Large intestine (tissue), 3 donors: Measurements from ENCODE around the gene LAGE3. TPM values are rescaled to one million over a fixed set of nuclear protein-coding genes. Genes with fewer than 3 reads are reported as not detected.

ENCODE experiments used
- DNase-seq, 2 donors: peaks; one replicate each; pipeline versions ENCODE4 v3.0.0 to v3.0.0-alpha.2; 2013
- H3K27ac ChIP-seq: one replicate; pipeline ENCODE4 v1.5.1; 2013; ENCODE audit warnings: low read length
- H3K27me3 ChIP-seq: 2 replicates; pipeline ENCODE4 v1.6.1; 2013; ENCODE audit warnings: low read length; ENCODE audit not compliant: control insufficient read depth, insufficient read depth
- H3K36me3 ChIP-seq: 2 replicates; pipeline ENCODE4 v1.6.1; 2013; ENCODE audit warnings: low read length; ENCODE audit not compliant: control insufficient read depth, insufficient read depth
- H3K4me1 ChIP-seq: one replicate; pipeline ENCODE4 v1.6.1; 2013; ENCODE audit warnings: low read length; ENCODE audit not compliant: control insufficient read depth, insufficient read depth
- H3K4me3 ChIP-seq: one replicate; pipeline ENCODE4 v1.5.1; 2013; ENCODE audit warnings: low read length
- H3K9me3 ChIP-seq: one replicate; pipeline ENCODE4 v1.6.1; 2013; ENCODE audit warnings: mild to moderate bottlenecking, low read depth, low read length, moderate library complexity; ENCODE audit not compliant: control insufficient read depth
- WGBS: methylation state at CpG from one replicate; pipeline ENCODE4 v1.1.5; 2013; ENCODE audit warnings: low lambda C conversion rate; ENCODE audit not compliant: insufficient coverage; 5-methylcytosine and 5-hydroxymethylcytosine counted together
- polyA plus RNA-seq: library from polyadenylated mRNA; unstranded; fragments of 120-200 nt; gene quantifications from one replicate; pipeline ENCODE4 v1.2.1, GENCODE V29; 2013

Gene LAGE3
- polyA plus RNA-seq, 1 donor: 25.4 TPM

DNA sequence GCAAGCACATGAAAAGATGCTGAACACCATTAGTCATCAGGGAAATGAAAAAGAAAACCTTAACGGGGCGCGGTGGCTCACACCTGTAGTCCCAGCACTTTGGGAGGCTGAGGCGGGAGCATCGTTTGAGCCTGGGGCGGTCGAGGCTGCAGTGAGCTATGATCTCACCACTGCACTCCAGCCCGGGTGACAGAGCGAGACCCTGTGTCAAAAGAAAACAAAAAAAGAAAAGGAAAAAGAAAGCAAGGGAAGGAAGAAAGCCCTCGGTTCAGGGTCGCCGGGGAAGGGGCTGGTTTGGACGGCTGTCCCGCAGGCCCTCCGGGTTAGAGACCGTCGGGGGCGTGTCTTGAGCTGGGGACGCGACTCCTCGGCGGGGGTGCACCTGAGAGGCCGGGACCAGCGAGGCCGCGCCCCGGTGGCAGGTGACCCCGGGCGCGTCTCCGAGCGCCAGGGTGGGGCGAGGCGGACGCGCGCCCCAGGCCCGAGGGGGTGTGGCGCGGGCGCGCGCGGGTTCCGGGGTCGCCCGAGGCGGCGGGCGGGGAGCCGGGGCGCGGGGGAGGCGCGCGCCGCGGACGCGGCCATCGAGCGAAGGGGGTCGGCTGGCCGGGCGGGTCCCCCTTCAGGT, 21.5 kb downstream of the LAGE3 start:
- peak; percentile 68 to 77 for DNase-seq
- H3K27me3 ChIP-seq: no peaks in the 10 kb centered on the region
- no peaks in the 10 kb centered on the region for H3K9me3 ChIP-seq
- peaks cover 14% of the 10 kb centered on the region for H3K36me3 ChIP-seq
- peak overlapping the region; percentile 32 for H3K27ac ChIP-seq
- peak overlapping the region; percentile 42 for H3K4me3 ChIP-seq
- H3K4me1 ChIP-seq: peaks cover 2% of the 10 kb centered on the region
- WGBS: no CpG with 5 or more reads among the region's 65 CpGs

DNA sequence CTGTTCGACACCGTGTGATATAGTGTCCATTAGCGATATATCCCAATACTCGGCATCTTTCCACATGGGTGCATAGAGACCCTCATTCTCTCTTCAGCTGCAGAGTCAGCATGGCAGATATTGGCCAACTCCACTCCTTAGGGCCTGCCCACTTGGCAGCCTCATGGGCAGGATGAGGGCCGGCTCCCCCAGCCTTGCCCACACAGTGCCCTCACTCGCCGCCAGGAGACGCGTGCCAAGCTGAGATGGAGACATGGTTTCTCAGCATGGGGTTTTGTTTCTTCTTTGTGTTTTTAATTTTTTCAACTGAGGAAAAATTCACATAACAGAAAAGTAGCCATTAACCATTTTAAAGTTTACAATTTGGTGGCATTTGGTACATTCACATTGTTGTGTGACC, 26.3 kb downstream of the LAGE3 start:
- WGBS: no CpG with 5 or more reads among the region's 9 CpGs
- Histone ChIP-seq H3K9me3 (no peaks in the 10 kb centered on the region), H3K4me1 (no peaks in the 10 kb centered on the region), H3K4me3 (no peak overlapping the region), H3K27ac (no peak overlapping the region), H3K36me3 (peaks cover 22% of the 10 kb centered on the region), H3K27me3 (no peaks in the 10 kb centered on the region)
- DNase-seq: no peak

DNA sequence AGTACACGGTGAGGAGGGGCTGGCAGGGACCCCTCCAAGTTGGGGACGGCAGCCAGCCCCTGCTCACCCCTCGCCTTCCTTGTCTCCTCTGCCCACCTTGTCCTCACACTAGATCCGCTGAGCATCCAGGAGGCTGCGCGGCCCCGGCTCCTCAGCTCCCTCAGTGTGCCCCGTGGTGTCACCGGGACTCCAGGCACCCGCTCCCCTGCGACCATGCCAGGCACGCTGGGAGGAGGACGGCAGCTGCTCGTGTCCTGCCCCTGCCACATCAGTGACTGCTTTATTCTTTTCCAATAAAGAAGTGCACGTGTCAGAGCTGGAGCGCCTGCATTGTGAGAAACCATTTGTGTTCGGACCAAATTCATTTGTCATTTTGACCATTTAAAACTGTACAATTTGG, 28.8 kb downstream of the LAGE3 start:
- peaks cover 28% of the 10 kb centered on the region for H3K36me3 ChIP-seq
- no CpG with 5 or more reads among the region's 17 CpGs for WGBS
- H3K4me1 ChIP-seq: no peaks in the 10 kb centered on the region
- no peak overlapping the region for H3K27ac ChIP-seq
- DNase-seq: no peak
- H3K9me3 ChIP-seq: no peaks in the 10 kb centered on the region
- H3K27me3 ChIP-seq: no peaks in the 10 kb centered on the region
- no peak overlapping the region for H3K4me3 ChIP-seq

DNA sequence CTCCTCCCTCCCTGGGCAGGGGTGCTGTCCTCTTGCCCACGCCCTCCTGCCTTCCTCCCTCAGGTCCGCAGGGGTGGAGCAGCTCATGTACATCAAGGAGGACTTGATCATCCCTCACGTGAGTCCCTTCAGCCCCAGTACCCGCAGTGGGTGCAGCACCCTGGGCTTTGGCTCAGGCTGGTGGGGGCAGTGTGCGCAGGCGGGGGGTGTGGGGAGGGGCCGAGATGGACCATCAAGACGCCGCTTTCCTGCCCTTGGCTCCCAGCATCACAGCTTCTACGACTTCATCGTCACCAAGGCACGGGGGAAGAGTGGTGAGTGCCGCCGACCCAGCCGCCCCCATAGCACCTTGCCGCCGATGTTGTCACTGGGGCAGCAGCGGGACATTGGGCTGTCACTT, 29.5 kb downstream of the LAGE3 start:
- H3K36me3 ChIP-seq: peaks cover 28% of the 10 kb centered on the region
- H3K27me3 ChIP-seq: no peaks in the 10 kb centered on the region
- no peak for DNase-seq
- no peak overlapping the region for H3K4me3 ChIP-seq
- no peaks in the 10 kb centered on the region for H3K9me3 ChIP-seq
- no CpG with 5 or more reads among the region's 18 CpGs for WGBS
- H3K27ac ChIP-seq: no peak overlapping the region
- H3K4me1 ChIP-seq: no peaks in the 10 kb centered on the region

DNA sequence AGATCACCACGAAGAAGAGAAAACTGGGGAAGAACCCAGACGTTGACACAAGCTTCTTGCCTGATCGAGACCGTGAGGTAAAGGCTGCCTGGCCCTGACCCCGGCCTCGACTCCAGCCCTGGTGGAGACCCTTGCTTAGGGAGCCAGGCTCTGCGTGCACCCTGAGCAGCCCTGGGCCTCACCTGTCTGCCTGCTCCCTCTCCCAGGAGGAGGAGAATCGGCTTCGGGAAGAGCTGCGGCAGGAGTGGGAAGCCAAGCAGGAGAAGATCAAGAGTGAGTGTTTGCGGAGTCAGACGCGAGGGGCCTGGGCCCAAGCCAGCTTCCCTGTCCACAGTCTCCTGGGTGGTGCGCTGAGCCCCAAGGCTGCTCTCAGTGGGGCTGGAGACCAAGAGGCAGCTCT, 30.6 kb downstream of the LAGE3 start:
- no peak for DNase-seq
- peaks cover 28% of the 10 kb centered on the region for H3K36me3 ChIP-seq
- H3K4me3 ChIP-seq: no peak overlapping the region
- no CpG with 5 or more reads among the region's 14 CpGs for WGBS
- no peaks in the 10 kb centered on the region for H3K9me3 ChIP-seq
- no peak overlapping the region for H3K27ac ChIP-seq
- H3K4me1 ChIP-seq: peaks cover 3% of the 10 kb centered on the region
- no peaks in the 10 kb centered on the region for H3K27me3 ChIP-seq

DNA sequence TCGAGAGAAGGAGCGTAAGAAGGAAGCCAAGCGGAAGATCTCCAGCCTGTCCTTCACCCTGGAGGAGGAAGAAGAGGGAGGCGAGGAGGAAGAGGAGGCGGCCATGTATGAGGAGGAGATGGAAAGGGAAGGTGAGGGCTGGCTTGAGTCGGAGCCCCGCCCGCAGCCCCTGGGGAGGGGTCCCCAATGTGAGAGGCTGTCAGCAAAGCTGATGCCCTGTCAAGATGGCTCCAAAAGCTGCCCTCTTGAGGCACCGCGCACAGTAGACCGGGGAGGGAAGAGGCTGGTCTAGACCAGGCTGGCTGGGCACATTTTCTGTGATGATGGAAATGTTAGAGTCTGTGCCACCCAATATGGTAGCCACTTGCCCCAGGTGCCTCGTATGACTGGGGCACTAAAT, 32.7 kb downstream of the LAGE3 start:
- no peak overlapping the region for H3K4me3 ChIP-seq
- peaks cover 41% of the 10 kb centered on the region for H3K36me3 ChIP-seq
- DNase-seq: no peak
- no peaks in the 10 kb centered on the region for H3K9me3 ChIP-seq
- H3K27ac ChIP-seq: no peak overlapping the region
- H3K4me1 ChIP-seq: peaks cover 4% of the 10 kb centered on the region
- no peaks in the 10 kb centered on the region for H3K27me3 ChIP-seq
- no CpG with 5 or more reads among the region's 12 CpGs for whole genome bisulfite sequencing

DNA sequence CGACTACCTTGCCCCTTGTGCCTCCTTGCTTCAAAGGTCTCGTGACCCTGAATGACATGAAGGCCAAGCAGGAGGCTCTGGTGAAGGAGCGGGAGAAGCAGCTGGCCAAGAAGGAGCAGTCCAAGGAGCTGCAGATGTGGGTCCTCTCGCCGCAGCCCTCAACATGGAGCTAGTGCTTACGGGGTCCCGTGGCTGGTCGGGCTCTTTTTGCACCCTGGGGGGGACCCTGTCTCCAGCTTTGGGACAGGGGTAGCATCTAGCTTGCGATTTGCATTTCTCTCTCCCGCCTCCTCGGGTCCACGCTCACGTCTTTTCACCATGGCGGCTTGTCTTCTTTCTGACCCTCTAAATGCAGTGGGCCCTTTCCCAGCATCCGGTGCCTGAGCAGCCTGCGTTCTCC, 33.3 kb downstream of the LAGE3 start:
- WGBS: no CpG with 5 or more reads among the region's 16 CpGs
- no peak for DNase-seq
- Histone ChIP-seq H3K27me3 (no peaks in the 10 kb centered on the region), H3K9me3 (no peaks in the 10 kb centered on the region), H3K4me3 (no peak overlapping the region), H3K27ac (no peak overlapping the region), H3K36me3 (peaks cover 42% of the 10 kb centered on the region), H3K4me1 (peaks cover 4% of the 10 kb centered on the region)

DNA sequence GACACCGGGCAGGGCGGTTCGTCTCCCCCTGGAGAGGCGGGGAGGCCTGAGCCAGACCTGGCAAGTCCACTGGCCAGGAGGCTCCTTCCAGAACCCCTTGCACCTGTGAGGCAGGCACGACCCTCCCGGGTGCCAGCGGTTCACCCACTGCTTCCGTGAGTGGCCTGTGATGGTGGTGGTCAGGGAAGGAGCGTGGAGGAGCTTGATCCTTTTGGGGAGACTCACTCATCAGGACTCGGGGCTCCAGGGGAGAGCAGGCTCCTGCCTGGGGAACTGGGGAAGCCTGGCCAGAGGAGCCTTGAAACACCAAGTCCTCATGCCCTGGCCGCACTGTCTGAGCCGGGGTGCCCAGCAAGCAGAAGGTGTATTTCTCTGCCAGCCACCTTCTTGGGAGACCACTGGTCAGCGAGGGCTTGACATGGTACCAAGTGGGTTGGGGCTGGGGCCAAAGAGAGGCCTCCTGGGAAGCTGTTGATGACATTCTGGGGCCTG, 34.3 kb downstream of the LAGE3 start:
- Histone ChIP-seq H3K27me3 (no peaks in the 10 kb centered on the region), H3K4me3 (peak overlapping the region; percentile 62), H3K27ac (peak overlapping the region; percentile 53), H3K36me3 (peaks cover 44% of the 10 kb centered on the region), H3K4me1 (peaks cover 4% of the 10 kb centered on the region), H3K9me3 (no peaks in the 10 kb centered on the region)
- no peak for DNase-seq
- no CpG with 5 or more reads among the region's 13 CpGs for WGBS

DNA sequence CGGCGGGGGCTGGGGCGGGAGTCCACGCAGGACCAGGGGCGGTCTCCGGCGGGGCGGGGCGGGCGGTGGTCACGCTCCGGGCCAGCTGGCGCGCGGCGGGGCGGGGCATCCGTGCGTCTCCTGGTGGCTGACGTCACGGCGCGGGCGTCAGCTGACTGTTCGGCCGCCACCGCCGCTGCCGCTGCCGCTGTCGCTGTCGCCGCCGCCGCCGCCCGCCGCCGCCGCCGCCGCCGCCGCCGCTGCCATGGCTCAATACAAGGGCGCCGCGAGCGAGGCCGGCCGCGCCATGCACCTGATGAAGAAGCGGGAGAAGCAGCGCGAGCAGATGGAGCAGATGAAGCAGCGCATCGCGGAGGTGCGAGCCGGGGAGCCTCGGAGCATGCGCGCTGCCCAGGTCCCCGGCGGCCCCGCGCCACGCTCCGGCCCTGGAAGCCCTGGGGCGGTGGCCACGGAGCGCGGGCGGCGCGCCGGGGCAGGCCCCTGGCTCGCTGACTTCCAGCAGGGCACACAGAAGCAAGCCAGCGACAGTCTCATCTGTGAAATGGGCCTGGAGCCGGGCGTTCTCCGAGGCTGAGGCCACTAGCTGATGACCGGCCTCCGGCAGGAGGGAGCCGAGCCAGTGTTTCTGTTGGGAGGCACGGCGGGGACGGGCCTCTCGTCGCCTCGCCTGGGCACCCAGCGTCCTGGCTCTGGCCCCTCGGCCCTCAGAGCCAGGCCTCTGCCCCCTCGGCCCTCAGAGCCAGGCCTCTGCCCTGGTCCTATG, 34.9 kb downstream of the LAGE3 start, which contains the start of gene FAM50A:
Gene FAM50A, plus strand, starts transcription at position 150 of the 763 bp plus-strand sequence. Its CDS starts 95 bp downstream, at position 245.
- peaks cover 42% of the 10 kb centered on the region for H3K36me3 ChIP-seq

DNA sequence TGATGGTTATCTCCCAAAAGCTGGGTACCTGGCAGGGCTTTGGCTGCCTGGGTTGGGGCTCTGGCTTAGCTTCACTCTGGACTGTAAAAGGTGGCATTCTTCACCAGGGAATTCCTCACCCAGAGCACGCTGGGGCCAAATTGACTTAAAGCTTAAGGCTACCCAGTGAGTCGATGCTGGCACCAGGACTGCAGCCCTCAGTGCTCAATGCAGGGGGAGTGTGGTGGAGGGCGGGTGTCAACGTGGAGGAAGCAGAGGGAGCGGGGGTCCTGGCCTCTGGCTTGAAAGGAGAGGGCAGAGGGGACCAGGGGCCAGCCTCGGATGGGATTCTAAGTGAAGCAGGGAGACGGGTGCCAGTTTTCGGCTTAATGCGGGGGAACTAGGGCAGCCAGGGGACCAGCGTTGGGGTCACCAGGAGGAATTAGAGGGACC, 35.6 kb downstream of the LAGE3 start:
- peaks cover 42% of the 10 kb centered on the region for H3K36me3 ChIP-seq
- no peaks in the 10 kb centered on the region for H3K27me3 ChIP-seq
- H3K9me3 ChIP-seq: no peaks in the 10 kb centered on the region
- DNase-seq: no peak
- H3K4me1 ChIP-seq: peaks cover 4% of the 10 kb centered on the region
- WGBS: no CpG with 5 or more reads among the region's 10 CpGs
- H3K4me3 ChIP-seq: peak overlapping the region; percentile 40
- H3K27ac ChIP-seq: peak overlapping the region; percentile 70

More for the DNA sequence above, 34.9 kb downstream of the LAGE3 start, which contains the start of gene FAM50A:
- no CpG with 5 or more reads among the region's 94 CpGs for WGBS
- DNase-seq: peak; percentile 59 to 79
- peak within 1 kb of the TSS; percentile 62 for H3K4me3 ChIP-seq
- peaks cover 4% of the 10 kb centered on the region for H3K4me1 ChIP-seq
- H3K27ac ChIP-seq: peak within 1 kb of the TSS; percentile 70
- no peaks in the 10 kb centered on the region for H3K9me3 ChIP-seq
- H3K27me3 ChIP-seq: no peaks in the 10 kb centered on the region
